Dermis blood vessel endothelial cell (primary cell): ENCODE data around the gene LIPE. TPM values are rescaled to one million over a fixed set of nuclear protein-coding genes. Genes with fewer than 3 reads are reported as not detected.
A peak's percentile ranks its signal among the peaks of the same experiment; 100 is the strongest.
"Not testable (repeated sequence)": the region's sequence is repeated elsewhere in the genome, so short reads cannot be mapped to it uniquely, and the experiment has no call there.

Experiments
- DNase-seq: peaks from one replicate; pipeline ENCODE4 v3.0.0; 2010
- total RNA-seq: library from RNA; depleted of rRNA; stranded (reverse); fragments of >200 nt; gene quantifications from 2 replicates; pipeline ENCODE4 v1.2.3, GENCODE V29; 2014

LIPE gene
- 10.8 and 12.1 TPM in 2 replicates for total RNA-seq

GRCh38 chr19:42427313-42427712 lies at the start of gene LIPE:
Gene LIPE (minus strand): TSS chr19:42427388. CDS start chr19:42427149, 239 bp downstream.
- no peak for DNase-seq

DNA sequence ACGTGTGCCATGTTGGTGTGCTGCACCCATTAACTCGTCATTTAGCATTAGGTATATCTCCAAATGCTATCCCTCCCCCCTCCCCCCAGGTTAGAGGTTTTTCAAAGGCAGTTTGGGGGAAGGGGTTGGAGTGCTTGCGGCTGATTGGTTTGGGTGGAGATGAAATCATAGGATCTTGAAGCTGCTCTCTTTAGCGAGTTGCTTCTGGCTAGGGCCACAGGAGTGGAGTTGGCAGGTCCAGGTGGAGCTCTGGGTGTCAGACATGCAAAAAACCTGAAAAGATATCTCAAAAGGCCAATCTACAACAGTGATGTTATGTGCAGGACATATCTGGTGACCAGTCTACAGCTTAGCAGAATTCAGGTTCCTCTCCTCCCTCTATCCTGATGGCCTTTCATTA lies 48.2 kb upstream of the LIPE start:
- no peak for DNase-seq

GRCh38 chr19:42474743-42475142 lies 47.6 kb upstream of the LIPE start:
- DNase-seq: no peak

DNA sequence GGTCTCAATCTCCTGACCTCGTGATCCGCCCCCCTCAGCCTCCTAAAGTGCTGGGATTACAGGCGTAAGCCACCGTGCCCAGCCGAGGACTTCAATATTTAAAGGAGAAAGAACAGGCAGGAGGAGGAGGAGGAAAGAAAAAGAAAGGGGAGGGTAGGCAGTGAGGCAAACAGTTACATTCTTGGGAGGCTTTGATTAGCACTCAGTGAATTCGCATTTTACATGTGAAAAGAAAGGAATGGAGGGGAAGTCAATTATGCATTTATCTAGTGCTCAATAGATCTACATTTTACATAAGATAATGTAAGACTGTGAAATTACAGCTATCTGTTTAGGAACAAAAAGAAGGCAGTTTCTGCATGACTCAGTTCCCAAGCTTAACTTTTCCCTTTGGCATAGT lies 46.5 kb upstream of the LIPE start:
- no peak for DNase-seq

DNA sequence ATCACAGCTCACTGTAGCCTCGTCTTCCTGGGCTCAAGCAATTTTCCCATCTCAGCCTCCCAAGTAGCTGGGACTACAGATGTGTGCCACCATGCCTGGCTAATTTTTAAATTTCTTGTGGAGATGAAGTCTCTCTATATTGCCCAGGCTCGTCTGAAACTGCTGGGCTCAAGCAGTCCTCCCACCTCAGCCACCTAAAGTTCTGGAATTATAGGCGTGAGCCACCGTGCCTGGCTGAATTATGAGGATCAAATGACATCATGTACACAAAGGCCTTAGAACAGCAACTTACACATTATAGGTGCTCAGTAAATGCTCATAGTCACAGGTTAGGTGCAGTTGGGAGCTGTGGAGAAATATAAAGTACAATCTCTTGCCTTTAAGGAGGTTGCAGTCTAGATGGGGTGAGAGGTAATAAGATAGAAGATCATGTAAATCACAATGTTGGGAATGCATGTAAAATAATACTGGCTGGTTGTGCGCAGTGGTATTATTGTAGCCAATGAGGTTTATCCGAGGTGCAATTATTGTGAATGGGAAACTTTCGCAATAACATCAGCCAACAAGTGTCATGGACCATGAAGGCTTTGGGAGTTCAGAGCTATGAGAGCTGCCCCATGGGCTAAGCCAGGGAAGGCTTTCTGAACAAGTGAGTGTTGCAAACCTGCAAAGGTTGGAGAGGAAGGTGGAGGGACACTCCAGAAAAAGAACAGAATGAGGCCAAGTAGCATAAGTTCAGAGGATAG lies 45.4 kb upstream of the LIPE start:
- no peak for DNase-seq

DNA sequence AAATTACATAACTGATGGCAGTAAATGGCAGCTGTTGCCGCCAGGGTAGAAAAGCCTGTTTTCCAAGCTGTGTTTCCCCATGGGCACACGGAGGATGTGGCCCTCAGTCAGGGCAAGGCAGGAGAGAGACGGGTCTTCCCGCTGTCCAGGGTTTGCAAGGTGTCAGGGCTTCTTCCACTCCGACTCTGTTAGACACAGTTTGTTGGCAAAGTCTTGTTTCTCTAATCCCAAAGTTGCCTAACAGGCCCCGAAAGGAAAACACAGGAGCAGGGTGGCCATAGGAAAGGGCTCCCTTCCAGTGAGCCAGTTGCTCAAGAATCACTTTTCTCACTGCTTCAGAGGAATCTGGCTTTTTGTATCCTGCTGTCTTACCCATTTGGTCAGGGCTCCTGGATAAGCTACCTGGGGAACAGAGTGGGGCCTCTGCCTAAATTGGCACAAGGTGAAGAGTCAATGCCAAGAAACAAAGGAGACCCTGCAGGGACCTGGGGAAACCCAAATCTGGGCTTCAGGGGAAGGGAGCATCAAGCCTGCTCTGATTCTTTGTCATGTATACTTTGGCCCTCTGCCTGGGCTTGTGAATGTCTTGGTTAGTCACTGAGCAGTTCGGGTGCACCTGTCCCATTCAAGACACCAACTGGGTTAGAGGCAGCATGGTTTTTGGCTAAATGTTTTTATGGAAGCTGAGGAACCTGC lies 44.5 kb upstream of the LIPE start:
- DNase-seq: no peak

DNA sequence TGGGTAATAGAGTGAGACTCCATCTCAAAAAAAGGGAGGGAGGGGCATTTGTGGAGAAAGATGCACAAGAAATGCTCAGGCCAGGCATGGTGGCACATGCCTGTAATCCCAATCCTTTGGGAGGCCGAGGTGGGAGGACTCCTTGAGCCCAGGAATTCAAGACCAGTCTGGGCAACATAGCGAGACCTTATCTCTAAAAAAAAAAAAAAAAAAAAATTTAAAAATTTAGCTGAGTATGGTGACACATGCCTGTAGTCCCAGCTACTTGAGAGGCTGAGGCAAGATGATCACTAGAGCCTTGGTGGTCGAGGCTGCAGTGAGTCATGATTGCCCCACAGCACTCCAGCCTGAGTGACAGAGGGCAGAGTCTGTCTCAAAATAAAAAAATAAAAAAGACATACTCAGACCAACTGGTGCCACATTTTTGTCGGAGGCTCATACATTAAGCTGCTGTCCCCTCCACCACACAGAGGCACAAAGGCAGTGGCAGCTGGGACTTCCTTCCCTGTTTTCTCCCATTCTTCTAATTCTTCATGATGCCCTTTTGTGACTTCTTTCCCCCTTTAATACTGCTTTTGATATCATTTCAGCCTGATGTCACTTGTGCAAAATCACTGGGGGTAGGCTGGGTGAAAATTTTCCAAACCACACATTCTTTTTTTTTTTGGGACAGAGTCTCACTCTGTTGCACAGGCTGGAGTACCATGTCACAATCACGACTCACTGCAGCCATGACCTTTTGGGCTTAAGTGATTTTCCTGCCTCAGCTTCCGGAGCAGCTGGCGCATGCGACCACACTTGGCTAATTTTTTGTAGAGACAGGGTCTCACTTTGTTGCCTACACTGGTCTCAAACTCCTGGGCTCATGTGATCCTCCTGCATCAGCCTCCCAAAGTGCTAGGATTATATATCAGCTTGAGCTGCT lies 42.4 kb upstream of the LIPE start:
- no peak for DNase-seq

DNA sequence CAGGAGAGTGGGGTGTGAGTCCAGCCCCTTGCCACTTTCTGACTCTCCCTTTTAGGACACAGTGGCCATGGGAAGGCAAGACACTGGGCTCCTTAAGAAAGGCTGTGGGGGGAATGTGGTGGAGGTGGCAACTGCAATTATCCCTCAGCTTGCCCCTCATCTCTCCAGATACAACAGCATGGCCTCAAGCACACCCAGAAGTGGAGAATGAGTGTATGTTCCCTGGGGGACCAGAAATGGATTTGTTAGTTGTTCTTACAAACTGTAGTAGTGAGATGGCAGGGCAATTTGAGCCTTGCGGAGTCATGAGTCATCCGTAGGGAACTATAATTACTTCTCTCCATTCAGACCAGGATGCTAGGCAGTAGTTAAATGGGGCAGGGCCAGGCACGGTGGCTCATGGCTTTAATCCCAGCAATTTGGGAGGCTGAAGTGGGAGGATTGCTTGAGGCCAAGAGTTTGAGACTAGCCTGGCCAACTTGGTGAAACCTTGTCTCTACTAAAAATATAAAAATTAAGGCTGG lies 41.1 kb upstream of the LIPE start:
- peak; percentile 53 for DNase-seq

GRCh38 chr19:42467183-42467760 lies 40.1 kb upstream of the LIPE start:
- no peak for DNase-seq

GRCh38 chr19:42466521-42467182 lies 39.5 kb upstream of the LIPE start:
- peak; percentile 20 for DNase-seq

DNA sequence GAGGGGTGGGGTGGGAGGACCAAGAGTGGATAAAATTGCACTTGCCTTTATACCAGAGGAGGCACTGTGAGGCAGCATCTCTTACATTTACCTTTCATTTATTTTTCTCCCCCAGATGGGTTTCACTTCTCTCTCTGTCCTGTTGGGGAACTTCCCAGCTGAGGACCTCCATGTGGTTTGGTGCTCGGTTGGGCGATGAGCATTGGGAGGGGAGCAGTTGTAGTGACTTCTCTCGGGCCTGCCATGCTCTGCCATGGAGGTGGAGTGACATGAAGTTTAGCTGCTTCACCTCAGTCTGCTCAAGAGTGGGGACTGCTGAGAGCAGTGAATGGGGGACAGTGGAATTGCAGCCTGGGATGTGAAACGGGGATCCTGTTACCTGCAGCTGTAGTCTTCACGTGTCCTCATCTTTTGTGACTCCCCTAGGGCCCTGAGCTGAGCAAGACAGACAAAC lies 38.7 kb upstream of the LIPE start:
- DNase-seq: no peak

DNA sequence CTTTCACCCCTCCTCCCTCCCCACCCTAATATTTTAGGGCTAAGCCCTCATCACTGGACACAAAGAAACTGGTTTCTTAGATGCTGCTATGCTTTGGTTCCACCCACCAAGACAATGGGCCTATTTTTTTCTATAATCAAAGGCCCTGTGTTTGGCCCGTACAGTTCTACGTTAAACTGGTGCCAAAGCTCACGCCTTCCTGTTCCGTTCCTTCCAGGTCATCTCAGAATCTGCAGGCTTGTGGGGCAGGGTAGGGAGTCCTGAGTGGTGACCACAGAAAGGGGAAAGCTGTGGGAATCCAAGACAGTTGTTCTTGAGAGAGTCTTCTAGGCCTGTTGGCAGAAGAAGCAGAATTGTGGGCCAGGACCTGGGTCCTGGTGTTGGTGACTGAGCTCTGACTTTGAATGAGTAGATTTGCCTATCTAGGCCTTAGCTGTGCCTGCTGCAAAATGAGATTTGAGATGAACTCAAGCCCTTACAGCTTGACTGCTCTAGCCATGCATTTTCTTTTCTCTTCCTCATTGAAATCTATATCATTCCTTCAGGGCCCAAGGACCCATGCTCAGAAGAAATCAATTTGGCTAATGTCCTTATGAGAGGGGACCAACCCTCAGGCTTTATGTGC lies 34.6 kb upstream of the LIPE start:
- DNase-seq: no peak

DNA sequence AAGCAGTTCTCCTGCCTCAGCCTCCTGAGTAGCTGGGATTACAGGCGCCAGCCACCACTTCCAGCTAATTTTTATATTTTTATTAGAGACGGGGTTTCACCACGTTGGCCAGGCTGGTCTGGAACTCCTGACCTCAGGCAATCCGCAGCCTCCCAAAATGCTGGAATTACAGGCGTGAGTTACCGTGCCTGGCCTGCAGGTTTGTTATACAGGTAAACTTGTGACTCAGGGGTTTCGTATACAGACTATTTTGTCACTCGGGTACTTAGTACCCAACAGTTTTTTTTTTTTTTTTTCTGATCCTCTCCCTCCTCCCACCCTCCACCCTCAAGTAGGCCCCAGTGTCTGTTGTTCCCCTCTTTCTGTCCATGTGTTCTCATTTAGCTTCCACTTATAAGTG lies 34.0 kb upstream of the LIPE start:
- not testable (repeated sequence) for DNase-seq

GRCh38 chr19:42459926-42460325 lies 32.7 kb upstream of the LIPE start:
- no peak for DNase-seq

DNA sequence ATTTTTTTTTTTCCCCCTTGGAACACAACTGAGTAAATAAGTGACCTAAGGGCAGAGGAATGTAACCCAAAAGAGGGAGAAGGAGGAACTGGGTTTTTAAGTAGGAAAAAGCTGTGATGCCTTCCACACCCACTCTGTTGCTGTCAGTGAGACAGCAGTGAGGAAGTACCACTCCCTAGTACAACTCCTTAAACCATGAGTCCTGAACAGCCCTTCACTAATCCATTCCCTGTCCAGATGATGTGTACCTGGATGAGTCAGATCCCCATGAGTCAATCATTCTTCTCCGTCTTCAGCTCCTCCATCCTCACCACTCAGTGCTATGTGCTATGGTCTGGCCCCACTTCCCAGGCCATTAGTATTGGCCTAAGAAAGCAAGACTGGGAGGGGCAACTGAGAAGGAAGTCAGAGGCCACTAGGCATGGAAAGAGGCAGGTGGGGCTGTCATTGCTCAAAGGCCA lies 28.5 kb upstream of the LIPE start:
- DNase-seq: no peak

GRCh38 chr19:42455086-42455485 lies 27.9 kb upstream of the LIPE start:
- no peak for DNase-seq

DNA sequence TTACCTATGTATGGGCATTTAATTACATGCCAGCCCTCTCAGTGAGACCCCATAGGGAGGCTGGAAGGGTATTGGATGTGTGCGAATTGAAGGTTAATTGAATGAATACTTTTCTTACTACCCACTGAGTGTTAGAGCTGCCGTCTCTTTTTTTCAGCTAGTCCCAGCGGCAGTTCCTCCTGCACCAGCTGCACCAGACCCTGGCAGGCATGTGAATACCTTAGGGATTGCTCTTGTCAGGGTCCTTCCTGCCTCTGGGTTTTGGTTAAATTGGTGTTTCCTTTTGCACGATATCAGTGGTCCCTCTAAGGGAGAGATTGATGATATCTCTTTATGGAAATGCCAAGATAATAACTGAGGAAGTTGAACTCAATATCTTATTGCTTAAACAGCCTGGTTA lies 25.4 kb upstream of the LIPE start:
- no peak for DNase-seq

GRCh38 chr19:42450314-42450934 lies 23.2 kb upstream of the LIPE start:
- DNase-seq: peak; percentile 95

- not testable (repeated sequence) for DNase-seq
Measured at GRCh38 chr19:42448306-42448705, 21.1 kb upstream of the LIPE start.

DNA sequence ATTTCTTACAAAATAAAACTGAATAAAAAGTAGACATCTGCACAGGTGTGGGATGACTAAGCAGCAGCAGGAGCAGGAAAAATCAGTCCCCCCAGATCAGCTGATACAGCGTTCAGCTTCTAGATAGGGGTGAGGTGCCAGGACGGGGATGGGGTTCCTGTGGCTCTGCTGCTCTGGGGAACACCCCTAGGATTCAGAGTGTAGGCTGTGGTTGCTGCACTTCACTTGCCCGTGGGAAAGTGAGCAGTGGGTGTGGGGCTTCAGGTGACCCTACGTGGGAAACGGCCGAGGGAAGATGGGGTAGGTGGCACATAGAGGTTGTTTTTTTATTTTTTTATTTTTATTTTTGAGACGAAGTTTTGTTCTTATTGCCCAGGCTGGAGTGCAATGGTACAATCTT lies 18.8 kb upstream of the LIPE start:
- no peak for DNase-seq

GRCh38 chr19:42443944-42444398 lies 16.8 kb upstream of the LIPE start:
- no peak for DNase-seq
